ENCODE results near the gene PCDH9.

DNA sequence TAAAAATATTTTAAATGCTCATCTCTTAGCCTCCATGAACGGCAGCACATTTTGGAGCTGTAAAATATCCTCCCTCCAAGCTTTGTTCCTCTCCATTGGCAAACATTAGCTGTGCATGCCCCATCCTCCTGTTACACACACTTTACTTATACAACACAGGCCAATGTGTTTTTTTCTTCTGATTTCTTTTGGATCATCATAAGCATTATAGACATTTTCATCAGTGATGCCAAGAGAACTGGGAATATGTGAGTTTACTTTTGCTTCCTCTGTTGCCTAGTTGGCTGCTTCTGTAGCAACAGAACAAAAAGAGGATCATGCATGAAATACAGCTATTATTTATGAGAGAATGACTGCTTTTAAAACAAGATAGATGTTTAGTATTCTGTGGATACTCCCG lies 142.6 kb downstream of the PCDH9 start:
- TF ChIP-seq, protein P1, sequence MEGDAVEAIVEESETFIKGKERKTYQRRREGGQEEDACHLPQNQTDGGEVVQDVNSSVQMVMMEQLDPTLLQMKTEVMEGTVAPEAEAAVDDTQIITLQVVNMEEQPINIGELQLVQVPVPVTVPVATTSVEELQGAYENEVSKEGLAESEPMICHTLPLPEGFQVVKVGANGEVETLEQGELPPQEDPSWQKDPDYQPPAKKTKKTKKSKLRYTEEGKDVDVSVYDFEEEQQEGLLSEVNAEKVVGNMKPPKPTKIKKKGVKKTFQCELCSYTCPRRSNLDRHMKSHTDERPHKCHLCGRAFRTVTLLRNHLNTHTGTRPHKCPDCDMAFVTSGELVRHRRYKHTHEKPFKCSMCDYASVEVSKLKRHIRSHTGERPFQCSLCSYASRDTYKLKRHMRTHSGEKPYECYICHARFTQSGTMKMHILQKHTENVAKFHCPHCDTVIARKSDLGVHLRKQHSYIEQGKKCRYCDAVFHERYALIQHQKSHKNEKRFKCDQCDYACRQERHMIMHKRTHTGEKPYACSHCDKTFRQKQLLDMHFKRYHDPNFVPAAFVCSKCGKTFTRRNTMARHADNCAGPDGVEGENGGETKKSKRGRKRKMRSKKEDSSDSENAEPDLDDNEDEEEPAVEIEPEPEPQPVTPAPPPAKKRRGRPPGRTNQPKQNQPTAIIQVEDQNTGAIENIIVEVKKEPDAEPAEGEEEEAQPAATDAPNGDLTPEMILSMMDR (IDR thresholded peaks at IDR 0.05; ENCODE audit: insufficient read depth, low read depth, low read length): no peak
- no peak for TF ChIP-seq EZH2 (IDR thresholded peaks at IDR 0.05; ENCODE audit: insufficient read depth, low read length)

All from astrocyte (in vitro differentiated cells and primary cell).